Natural killer cell (primary cell): ENCODE results near the gene PIGR. TPM values are rescaled to one million over a fixed set of nuclear protein-coding genes. Genes with fewer than 3 reads are reported as not detected.

Source experiments
- ATAC-seq, 3 donors: fragments of 150-1000 bp in 2 of 3; fragments of 200-7000 bp in 1 of 3; cut with Tn5 transposase; 1 replicate in 1 of 3; 2 replicates in 2 of 3; pipeline ENCODE4 v1.10.0; 2021; ENCODE audit warnings: mild to moderate bottlenecking in 2 of 3, moderate library complexity in 2 of 3
- DNase-seq, 2 donors: peaks; one replicate each; pipeline versions ENCODE4 v3.0.0 to v3.0.0-alpha.2; 2013 to 2021; ENCODE audit warnings: mixed read lengths in 1 of 2
- H3K27ac ChIP-seq: one replicate; pipeline ENCODE4 v1.5.1; 2013; ENCODE audit warnings: mild to moderate bottlenecking, low read length
- H3K27me3 ChIP-seq: one replicate; pipeline ENCODE4 v1.6.1; 2013; ENCODE audit warnings: low read length; ENCODE audit not compliant: control insufficient read depth, insufficient read depth
- H3K36me3 ChIP-seq: one replicate; pipeline ENCODE4 v1.6.1; 2013; ENCODE audit warnings: low read length; ENCODE audit not compliant: control insufficient read depth, insufficient read depth
- H3K4me1 ChIP-seq: one replicate; pipeline ENCODE4 v1.6.1; 2013; ENCODE audit warnings: low read length; ENCODE audit not compliant: control insufficient read depth, insufficient read depth
- H3K4me3 ChIP-seq: one replicate; pipeline ENCODE4 v1.5.1; 2013; ENCODE audit warnings: low read length
- H3K9me3 ChIP-seq: one replicate; pipeline ENCODE4 v1.6.1; 2013; ENCODE audit warnings: low read length; ENCODE audit not compliant: control insufficient read depth, insufficient read depth
- H3K27ac Mint-ChIP-seq, 2 donors: one replicate each; pipeline ENCODE4 v1.8.0; 2022; ENCODE audit warnings: mild to moderate bottlenecking in 2 of 2, mixed read lengths in 2 of 2, moderate library complexity in 1 of 2
- H3K27me3 Mint-ChIP-seq, 2 donors: one replicate each; pipeline ENCODE4 v1.8.0; 2022; ENCODE audit warnings: low read depth in 2 of 2, mixed read lengths in 2 of 2
- H3K36me3 Mint-ChIP-seq: one replicate; pipeline ENCODE4 v1.8.0; 2022; ENCODE audit warnings: mixed read lengths
- H3K4me1 Mint-ChIP-seq, 2 donors: one replicate each; pipeline ENCODE4 v1.8.0; 2022; ENCODE audit warnings: mixed read lengths in 2 of 2
- H3K4me3 Mint-ChIP-seq: one replicate; pipeline ENCODE4 v1.8.0; 2022; ENCODE audit warnings: mild to moderate bottlenecking, moderate library complexity, mixed read lengths
- H3K9me3 Mint-ChIP-seq, 2 donors: one replicate each; pipeline ENCODE4 v1.8.0; 2022; ENCODE audit warnings: mixed read lengths in 2 of 2
- CTCF ChIP-seq: fragments of 200-600 bp; IDR thresholded peaks from one replicate; pipeline ENCODE4 v1.8.0; 2022; ENCODE audit warnings: antibody characterized with exemption
- WGBS: methylation state at CpG from one replicate; pipeline ENCODE4 v1.1.7; 2013; ENCODE audit warnings: missing lambda C conversion rate; ENCODE audit not compliant: insufficient coverage; 5-methylcytosine and 5-hydroxymethylcytosine counted together
- intact Hi-C: fragments of 100-400 bp; cut with micrococcal nuclease; formaldehyde crosslinking; loops from one replicate; pipeline ENCODE4 v1.14.2; 2022
- total RNA-seq, 4 donors: library from RNA; stranded (reverse); fragments of 120-200 nt in 1 of 4; gene quantifications; one replicate each; pipeline versions ENCODE4 v1.2.3 to v1.2.4, GENCODE V29; 2013 to 2022

The PIGR gene
- total RNA-seq, 3 donors from 2014 or later (not counting 1 experiment from before 2014, with no cell fraction given) = 0.38 TPM; not detected in 2

- ATAC-seq (no peak), DNase-seq (no peak)
- no peaks in the 10 kb centered on the region for H3K4me1 ChIP-seq
- H3K9me3 ChIP-seq = no peaks in the 10 kb centered on the region
- peaks cover 12% of the 10 kb centered on the region for H3K36me3 Mint-ChIP-seq
- intact Hi-C loops = no loop called here
- no peak overlapping the region for H3K27ac ChIP-seq
- peak overlapping the region; percentile 75 to 83 for H3K27ac Mint-ChIP-seq
- H3K4me3 Mint-ChIP-seq = no peak overlapping the region
- H3K9me3 Mint-ChIP-seq = no peaks in the 10 kb centered on the region
- 74% methylated on average over 5 of the region's 5 CpGs for WGBS
- H3K27me3 ChIP-seq = no peaks in the 10 kb centered on the region
- H3K4me1 Mint-ChIP-seq = peaks cover 7 to 33% of the 10 kb centered on the region in 2 donors
- H3K36me3 ChIP-seq = peaks cover 28% of the 10 kb centered on the region
- no peak overlapping the region for H3K4me3 ChIP-seq
- TF ChIP-seq CTCF = no peak
- no peaks in the 10 kb centered on the region for H3K27me3 Mint-ChIP-seq
Observed at GRCh38 chr1:206899717-206900116, 46.5 kb downstream of the PIGR start.

- intact Hi-C loops = no loop called here
- Histone ChIP-seq H3K9me3 (no peaks in the 10 kb centered on the region), H3K27me3 (no peaks in the 10 kb centered on the region), H3K27ac (no peak overlapping the region), H3K4me1 (no peaks in the 10 kb centered on the region), H3K36me3 (peaks cover 20% of the 10 kb centered on the region), H3K4me3 (no peak overlapping the region)
- H3K27me3 Mint-ChIP-seq = peaks cover 0 to 3% of the 10 kb centered on the region in 2 donors
- DNase-seq = no peak
- H3K4me1 Mint-ChIP-seq = peaks cover 0 to 26% of the 10 kb centered on the region in 2 donors
- no peaks in the 10 kb centered on the region for H3K9me3 Mint-ChIP-seq
- peaks cover 5% of the 10 kb centered on the region for H3K36me3 Mint-ChIP-seq
- peak overlapping the region in 1 of 2 donors; percentile 83 for H3K27ac Mint-ChIP-seq
- no peak for ATAC-seq
- no peak for TF ChIP-seq CTCF
- 89% methylated on average over 13 of the region's 13 CpGs for WGBS
- no peak overlapping the region for H3K4me3 Mint-ChIP-seq
Observed at GRCh38 chr1:206898915-206899431, 47.3 kb downstream of the PIGR start.

- intact Hi-C loops = no loop called here
- H3K4me1 ChIP-seq = no peaks in the 10 kb centered on the region
- no peaks in the 10 kb centered on the region for H3K36me3 Mint-ChIP-seq
- no peak for TF ChIP-seq CTCF
- H3K27ac ChIP-seq = no peak overlapping the region
- H3K36me3 ChIP-seq = peaks cover 13% of the 10 kb centered on the region
- no peak for DNase-seq
- peaks cover 0 to 21% of the 10 kb centered on the region in 2 donors for H3K4me1 Mint-ChIP-seq
- H3K9me3 Mint-ChIP-seq = no peaks in the 10 kb centered on the region
- peaks cover 0 to 3% of the 10 kb centered on the region in 2 donors for H3K27me3 Mint-ChIP-seq
- H3K27me3 ChIP-seq = no peaks in the 10 kb centered on the region
- no peaks in the 10 kb centered on the region for H3K9me3 ChIP-seq
- ATAC-seq = no peak
- H3K27ac Mint-ChIP-seq = peak overlapping the region in 1 of 2 donors; percentile 83
- 89% methylated on average over 10 of the region's 11 CpGs for WGBS
- no peak overlapping the region for H3K4me3 Mint-ChIP-seq
- no peak overlapping the region for H3K4me3 ChIP-seq
Observed at GRCh38 chr1:206898089-206898914, 48.0 kb downstream of the PIGR start.
